ENCODE data around the gene FABP3. TPM values are rescaled to one million over a fixed set of nuclear protein-coding genes. Genes with fewer than 3 reads are reported as not detected.

Gene FABP3
- total and polyA plus RNA-seq, 2 donors = 5.2 to 31.9 TPM

DNA sequence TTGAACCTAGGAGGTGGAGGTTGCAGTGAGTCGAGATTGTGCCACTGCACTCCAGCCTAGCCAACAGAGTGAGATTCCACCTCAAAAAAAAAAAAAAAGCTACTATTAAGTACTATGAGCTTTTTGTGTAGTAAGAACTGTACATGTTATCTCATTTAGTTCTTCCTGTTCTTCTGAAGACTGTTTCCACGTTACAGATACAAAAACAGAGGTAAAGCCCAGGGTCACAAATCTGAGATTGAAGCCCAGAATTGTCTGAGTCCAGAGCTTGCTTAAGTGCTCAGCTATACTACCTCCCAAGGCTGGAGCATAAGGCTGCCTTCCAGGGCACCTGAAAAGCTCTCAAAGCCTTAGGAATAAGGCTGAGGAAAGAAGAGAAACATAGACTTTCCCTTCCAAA lies 2.9 kb downstream of the FABP3 start:
- no peak for DNase-seq (ENCODE audit: low read depth in 6 of 9, low spot score in 9 of 9)
- no peaks in the 10 kb centered on the region for H3K9me3 ChIP-seq (ENCODE audit: control insufficient read depth in 2 of 2, insufficient read depth in 1 of 2, low read length in 1 of 2)
- H3K27me3 ChIP-seq (ENCODE audit: control insufficient read depth in 2 of 2, insufficient read depth in 1 of 2, low read length in 1 of 2) = peaks cover 0 to 15% of the 10 kb centered on the region in 2 donors
- H3K36me3 ChIP-seq (ENCODE audit: control insufficient read depth in 2 of 2, insufficient read depth in 2 of 2, low read length in 1 of 2) = peaks cover 9 to 19% of the 10 kb centered on the region in 2 donors
- H3K4me3 ChIP-seq (ENCODE audit: low read length in 2 of 2) = no peak overlapping the region
- WGBS = 93% methylated on average over 2 of the region's 2 CpGs
- peaks cover 4 to 14% of the 10 kb centered on the region in 2 donors for H3K4me1 ChIP-seq (ENCODE audit: control insufficient read depth in 2 of 2, insufficient read depth in 2 of 2, low read length in 2 of 2)
- H3K27ac ChIP-seq (ENCODE audit: low read depth in 1 of 2, low read length in 1 of 2) = no peak overlapping the region

DNA sequence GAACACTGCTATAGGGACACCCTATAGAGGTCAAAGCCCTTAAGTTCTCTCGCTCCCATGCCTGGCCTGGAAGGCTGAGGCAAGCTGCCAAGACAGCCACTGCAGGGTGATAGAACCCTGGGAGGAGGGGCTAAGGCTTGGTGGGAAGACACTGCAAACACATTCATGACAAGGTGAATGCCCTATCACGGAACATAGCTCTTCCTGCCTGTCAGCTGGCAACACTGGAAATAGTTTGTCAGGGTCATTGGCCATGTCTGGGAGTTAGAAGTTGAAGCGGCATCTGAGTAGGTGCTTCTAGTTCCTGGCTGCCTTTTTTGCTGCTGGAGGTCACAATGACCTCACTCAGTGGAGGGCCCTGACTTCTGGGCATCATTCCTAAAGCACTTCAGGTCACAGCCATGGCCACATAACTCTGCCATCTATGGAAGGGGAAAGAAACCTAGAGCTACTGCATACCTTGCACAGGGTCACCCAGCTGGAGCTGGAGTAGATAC lies 4.2 kb downstream of the FABP3 start:
- no peak for DNase-seq (ENCODE audit: low read depth in 6 of 9, low spot score in 9 of 9)
- Histone ChIP-seq H3K4me1 (ENCODE audit: control insufficient read depth in 2 of 2, insufficient read depth in 2 of 2, low read length in 2 of 2) (peaks cover 4 to 11% of the 10 kb centered on the region in 2 donors), H3K36me3 (ENCODE audit: control insufficient read depth in 2 of 2, insufficient read depth in 2 of 2, low read length in 1 of 2) (peaks cover 22 to 27% of the 10 kb centered on the region in 2 donors), H3K4me3 (ENCODE audit: low read length in 2 of 2) (no peak overlapping the region), H3K9me3 (ENCODE audit: control insufficient read depth in 2 of 2, insufficient read depth in 1 of 2, low read length in 1 of 2) (no peaks in the 10 kb centered on the region), H3K27ac (ENCODE audit: low read depth in 1 of 2, low read length in 1 of 2) (no peak overlapping the region), H3K27me3 (ENCODE audit: control insufficient read depth in 2 of 2, insufficient read depth in 1 of 2, low read length in 1 of 2) (peaks cover 0 to 12% of the 10 kb centered on the region in 2 donors)
- 95% methylated on average over 3 of the region's 3 CpGs for WGBS

DNA sequence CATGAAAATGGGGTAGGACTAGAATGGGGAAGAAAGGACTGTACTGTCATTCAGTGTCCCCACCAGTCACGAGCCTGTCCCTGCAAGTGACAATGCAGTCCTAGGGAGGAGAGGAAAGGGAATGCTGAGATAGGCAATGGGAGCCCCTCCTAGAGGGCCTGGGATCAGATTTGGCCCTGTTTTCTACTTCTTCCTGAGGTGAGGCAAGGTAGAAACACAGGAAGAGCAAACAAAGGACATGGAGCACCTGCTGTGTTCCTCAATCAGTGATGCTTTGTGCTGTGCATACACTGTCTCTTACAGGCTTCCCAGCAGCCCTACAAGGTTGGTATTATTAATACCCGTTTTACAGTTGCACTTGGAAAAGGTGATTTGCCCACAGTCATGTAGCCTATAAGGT lies 6.1 kb downstream of the FABP3 start:
- 98% methylated on average over 2 of the region's 2 CpGs for WGBS
- no peak overlapping the region for H3K27ac ChIP-seq (ENCODE audit: low read depth in 1 of 2, low read length in 1 of 2)
- H3K27me3 ChIP-seq (ENCODE audit: control insufficient read depth in 2 of 2, insufficient read depth in 1 of 2, low read length in 1 of 2) = no peaks in the 10 kb centered on the region
- no peak for DNase-seq (ENCODE audit: low read depth in 6 of 9, low spot score in 9 of 9)
- peaks cover 22 to 27% of the 10 kb centered on the region in 2 donors for H3K36me3 ChIP-seq (ENCODE audit: control insufficient read depth in 2 of 2, insufficient read depth in 2 of 2, low read length in 1 of 2)
- H3K4me3 ChIP-seq (ENCODE audit: low read length in 2 of 2) = no peak overlapping the region
- H3K4me1 ChIP-seq (ENCODE audit: control insufficient read depth in 2 of 2, insufficient read depth in 2 of 2, low read length in 2 of 2) = no peaks in the 10 kb centered on the region
- H3K9me3 ChIP-seq (ENCODE audit: control insufficient read depth in 2 of 2, insufficient read depth in 1 of 2, low read length in 1 of 2) = no peaks in the 10 kb centered on the region

DNA sequence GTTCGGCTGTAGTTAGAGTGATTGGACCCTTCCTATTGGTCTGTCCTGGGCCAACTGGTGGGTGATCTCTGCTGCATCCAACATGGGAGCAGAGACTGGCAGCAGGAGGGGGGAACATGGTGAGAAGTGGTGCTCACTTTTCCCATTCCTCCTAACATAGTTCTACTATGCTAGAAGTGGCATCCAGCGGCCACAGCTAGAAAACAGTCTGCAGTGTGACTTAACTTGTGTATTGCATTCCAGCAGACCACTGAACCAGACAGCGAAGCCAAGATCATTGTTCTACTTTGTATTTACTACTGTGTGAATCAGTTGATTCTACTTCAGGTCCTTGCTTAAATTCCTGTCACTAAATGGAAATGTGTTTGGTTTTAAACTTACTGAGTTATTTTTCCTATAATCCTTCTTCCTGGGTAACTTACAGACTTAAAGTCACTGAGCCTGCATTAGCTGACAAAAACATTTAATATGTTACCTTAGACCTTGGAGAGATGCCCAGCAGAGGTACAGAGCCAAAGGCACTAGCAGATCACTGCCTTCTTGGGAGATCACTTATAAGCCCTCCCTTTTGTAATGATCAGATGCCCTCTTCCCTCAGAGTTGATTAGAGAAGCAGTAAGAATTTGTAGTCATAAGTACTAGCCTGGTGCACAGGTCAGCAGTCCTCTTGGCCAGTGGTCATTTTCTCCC lies 8.2 kb downstream of the FABP3 start:
- Histone ChIP-seq H3K27ac (ENCODE audit: low read depth in 1 of 2, low read length in 1 of 2) (no peak overlapping the region), H3K4me3 (ENCODE audit: low read length in 2 of 2) (no peak overlapping the region), H3K36me3 (ENCODE audit: control insufficient read depth in 2 of 2, insufficient read depth in 2 of 2, low read length in 1 of 2) (peaks cover 25 to 30% of the 10 kb centered on the region in 2 donors), H3K9me3 (ENCODE audit: control insufficient read depth in 2 of 2, insufficient read depth in 1 of 2, low read length in 1 of 2) (no peaks in the 10 kb centered on the region), H3K4me1 (ENCODE audit: control insufficient read depth in 2 of 2, insufficient read depth in 2 of 2, low read length in 2 of 2) (no peaks in the 10 kb centered on the region), H3K27me3 (ENCODE audit: control insufficient read depth in 2 of 2, insufficient read depth in 1 of 2, low read length in 1 of 2) (no peaks in the 10 kb centered on the region)
- DNase-seq (ENCODE audit: low read depth in 6 of 9, low spot score in 9 of 9) = no peak
- 95% methylated on average over 3 of the region's 3 CpGs for WGBS

DNA sequence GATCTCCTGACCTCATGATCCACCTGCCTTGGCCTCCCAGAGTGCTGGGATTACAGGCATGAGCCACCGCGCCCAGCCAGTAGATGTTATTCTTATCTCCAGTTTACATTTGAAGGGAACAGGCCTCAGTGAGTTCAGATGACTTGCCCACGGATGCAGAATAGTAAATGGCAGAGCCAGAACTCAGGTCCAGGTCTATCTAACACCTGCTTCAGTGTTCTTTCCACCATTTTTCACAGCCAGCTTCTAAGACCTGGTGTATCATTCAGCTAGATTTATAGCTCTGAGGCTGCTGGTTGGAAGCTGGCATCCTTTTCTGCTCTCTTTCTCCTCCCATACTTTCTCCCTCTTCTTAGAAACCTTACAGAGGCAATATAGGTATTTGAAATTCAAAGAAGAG lies 10.8 kb downstream of the FABP3 start:
- Histone ChIP-seq H3K27ac (ENCODE audit: low read depth in 1 of 2, low read length in 1 of 2) (no peak overlapping the region), H3K27me3 (ENCODE audit: control insufficient read depth in 2 of 2, insufficient read depth in 1 of 2, low read length in 1 of 2) (no peaks in the 10 kb centered on the region), H3K36me3 (ENCODE audit: control insufficient read depth in 2 of 2, insufficient read depth in 2 of 2, low read length in 1 of 2) (peaks cover 28% of the 10 kb centered on the region in 2 donors), H3K4me1 (ENCODE audit: control insufficient read depth in 2 of 2, insufficient read depth in 2 of 2, low read length in 2 of 2) (no peaks in the 10 kb centered on the region), H3K4me3 (ENCODE audit: low read length in 2 of 2) (no peak overlapping the region), H3K9me3 (ENCODE audit: control insufficient read depth in 2 of 2, insufficient read depth in 1 of 2, low read length in 1 of 2) (no peaks in the 10 kb centered on the region)
- DNase-seq (ENCODE audit: low read depth in 6 of 9, low spot score in 9 of 9) = no peak
- WGBS = 97% methylated on average over 3 of the region's 3 CpGs

DNA sequence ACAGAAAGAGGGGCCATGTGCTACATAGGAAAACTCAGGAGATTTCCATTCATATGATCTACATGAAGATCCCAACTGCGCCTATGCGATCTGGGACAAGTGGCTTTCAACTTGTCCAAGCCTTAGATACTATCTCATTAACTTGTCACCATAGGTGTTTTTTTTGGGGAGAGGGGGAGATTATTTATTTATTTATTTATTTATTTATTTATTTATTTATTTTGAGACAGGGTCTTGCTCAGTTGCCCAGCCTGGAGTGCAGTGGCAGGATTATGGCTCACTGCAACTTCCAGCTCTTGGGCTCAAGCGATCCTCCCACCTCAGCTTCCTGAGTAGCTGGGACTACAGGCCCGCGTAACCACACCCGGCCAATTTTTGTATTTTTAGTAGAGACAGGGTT lies 11.3 kb downstream of the FABP3 start:
- Histone ChIP-seq H3K9me3 (ENCODE audit: control insufficient read depth in 2 of 2, insufficient read depth in 1 of 2, low read length in 1 of 2) (no peaks in the 10 kb centered on the region), H3K4me3 (ENCODE audit: low read length in 2 of 2) (no peak overlapping the region), H3K36me3 (ENCODE audit: control insufficient read depth in 2 of 2, insufficient read depth in 2 of 2, low read length in 1 of 2) (peaks cover 25 to 28% of the 10 kb centered on the region in 2 donors), H3K4me1 (ENCODE audit: control insufficient read depth in 2 of 2, insufficient read depth in 2 of 2, low read length in 2 of 2) (no peaks in the 10 kb centered on the region), H3K27ac (ENCODE audit: low read depth in 1 of 2, low read length in 1 of 2) (no peak overlapping the region), H3K27me3 (ENCODE audit: control insufficient read depth in 2 of 2, insufficient read depth in 1 of 2, low read length in 1 of 2) (no peaks in the 10 kb centered on the region)
- 98% methylated on average over 6 of the region's 6 CpGs for WGBS
- DNase-seq (ENCODE audit: low read depth in 6 of 9, low spot score in 9 of 9) = no peak

DNA sequence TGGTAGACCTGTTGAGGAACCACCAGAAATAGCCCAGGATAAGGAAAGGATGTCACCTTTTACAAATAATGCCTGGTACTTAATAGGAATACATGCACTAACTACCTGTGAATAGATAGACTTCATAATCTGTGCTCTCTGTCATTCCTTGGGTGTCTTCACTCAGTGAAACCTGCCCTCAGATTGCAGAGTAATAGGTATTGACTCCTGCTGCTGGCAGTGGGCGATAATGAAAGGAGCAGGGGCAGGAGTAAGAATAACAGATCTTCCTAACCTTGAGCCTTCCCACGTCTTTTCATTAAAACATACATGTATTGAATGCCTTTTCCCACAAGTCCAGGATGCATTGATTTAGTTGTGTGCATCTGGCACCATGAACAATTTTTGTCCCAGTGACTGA lies 16.4 kb downstream of the FABP3 start:
- peaks cover 5 to 19% of the 10 kb centered on the region in 2 donors for H3K36me3 ChIP-seq (ENCODE audit: control insufficient read depth in 2 of 2, insufficient read depth in 2 of 2, low read length in 1 of 2)
- H3K4me1 ChIP-seq (ENCODE audit: control insufficient read depth in 2 of 2, insufficient read depth in 2 of 2, low read length in 2 of 2) = no peaks in the 10 kb centered on the region
- over 99% methylated on average over 2 of the region's 2 CpGs for WGBS
- H3K9me3 ChIP-seq (ENCODE audit: control insufficient read depth in 2 of 2, insufficient read depth in 1 of 2, low read length in 1 of 2) = no peaks in the 10 kb centered on the region
- H3K27ac ChIP-seq (ENCODE audit: low read depth in 1 of 2, low read length in 1 of 2) = no peak overlapping the region
- no peaks in the 10 kb centered on the region for H3K27me3 ChIP-seq (ENCODE audit: control insufficient read depth in 2 of 2, insufficient read depth in 1 of 2, low read length in 1 of 2)
- DNase-seq (ENCODE audit: low read depth in 6 of 9, low spot score in 9 of 9) = no peak
- H3K4me3 ChIP-seq (ENCODE audit: low read length in 2 of 2) = no peak overlapping the region

DNA sequence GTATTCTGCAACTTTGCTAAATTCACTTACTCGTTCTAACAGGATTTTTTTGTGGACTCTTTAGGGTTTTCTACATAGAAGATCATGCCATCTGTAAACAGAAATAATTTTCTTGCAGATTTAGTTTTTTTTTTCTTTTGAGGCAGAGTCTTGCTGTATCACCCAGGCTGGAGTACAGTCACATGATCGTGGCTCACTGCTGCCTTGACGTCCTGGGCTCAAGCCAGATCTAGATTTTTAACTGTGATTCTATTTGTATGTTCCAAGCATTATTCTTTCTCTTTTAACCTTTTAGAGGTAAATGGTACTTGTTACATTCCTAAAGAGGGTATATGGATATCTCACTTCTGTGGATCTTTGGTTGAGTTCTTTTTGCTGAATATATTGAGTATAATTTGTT lies 18.6 kb downstream of the FABP3 start:
- Histone ChIP-seq H3K36me3 (ENCODE audit: control insufficient read depth in 2 of 2, insufficient read depth in 2 of 2, low read length in 1 of 2) (peaks cover 4 to 17% of the 10 kb centered on the region in 2 donors), H3K4me1 (ENCODE audit: control insufficient read depth in 2 of 2, insufficient read depth in 2 of 2, low read length in 2 of 2) (no peaks in the 10 kb centered on the region), H3K27ac (ENCODE audit: low read depth in 1 of 2, low read length in 1 of 2) (no peak overlapping the region), H3K9me3 (ENCODE audit: control insufficient read depth in 2 of 2, insufficient read depth in 1 of 2, low read length in 1 of 2) (no peaks in the 10 kb centered on the region), H3K27me3 (ENCODE audit: control insufficient read depth in 2 of 2, insufficient read depth in 1 of 2, low read length in 1 of 2) (no peaks in the 10 kb centered on the region), H3K4me3 (ENCODE audit: low read length in 2 of 2) (no peak overlapping the region)
- 78% methylated on average over 3 of the region's 3 CpGs for WGBS
- DNase-seq (ENCODE audit: low read depth in 6 of 9, low spot score in 9 of 9) = no peak

DNA sequence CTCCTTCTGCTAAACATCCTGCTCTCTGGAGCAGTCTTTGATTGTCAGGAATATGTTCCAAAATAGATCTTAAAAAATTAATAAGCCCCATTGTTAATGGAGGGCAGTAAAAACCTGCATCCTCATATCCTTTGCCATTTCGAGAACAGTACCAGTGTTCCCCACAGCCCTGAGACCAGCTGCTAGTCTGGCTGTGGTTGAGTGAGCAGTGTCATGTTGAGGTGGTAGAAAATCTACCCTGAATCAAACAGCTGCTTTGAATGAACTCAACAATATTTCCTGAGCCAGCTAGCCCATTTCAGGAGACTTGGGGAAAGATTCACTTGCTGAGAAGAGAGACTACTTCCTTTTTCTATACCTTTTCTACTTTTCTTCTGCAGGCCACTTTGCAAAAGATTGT lies 24.4 kb downstream of the FABP3 start:
- no peaks in the 10 kb centered on the region for H3K4me1 ChIP-seq (ENCODE audit: control insufficient read depth in 2 of 2, insufficient read depth in 2 of 2, low read length in 2 of 2)
- no peak overlapping the region for H3K4me3 ChIP-seq (ENCODE audit: low read length in 2 of 2)
- H3K27ac ChIP-seq (ENCODE audit: low read depth in 1 of 2, low read length in 1 of 2) = no peak overlapping the region
- DNase-seq (ENCODE audit: low read depth in 6 of 9, low spot score in 9 of 9) = no peak
- no peaks in the 10 kb centered on the region for H3K27me3 ChIP-seq (ENCODE audit: control insufficient read depth in 2 of 2, insufficient read depth in 1 of 2, low read length in 1 of 2)
- peaks cover 14 to 18% of the 10 kb centered on the region in 2 donors for H3K36me3 ChIP-seq (ENCODE audit: control insufficient read depth in 2 of 2, insufficient read depth in 2 of 2, low read length in 1 of 2)
- H3K9me3 ChIP-seq (ENCODE audit: control insufficient read depth in 2 of 2, insufficient read depth in 1 of 2, low read length in 1 of 2) = no peaks in the 10 kb centered on the region
- 91% methylated on average over 1 of the region's 1 CpG for WGBS
